Astrocyte (in vitro differentiated cells and primary cell): ENCODE results near the gene FANCE. TPM values are rescaled to one million over a fixed set of nuclear protein-coding genes. Genes with fewer than 3 reads are reported as not detected.

Experiments
- DNase-seq: peaks from one replicate; pipeline ENCODE4 v3.0.0-alpha.2; 2010; ENCODE audit warnings: low read depth
- FAIRE-seq: peaks from 2 replicates; lab custom pipeline; 2011; peaks lifted over from hg19 to GRCh38; lab: Jason Lieb, UNC
- H2AFZ ChIP-seq: 2 replicates; pipeline ENCODE4 v1.6.0; 2012; ENCODE audit warnings: low read depth, low read length, inconsistent platforms
- H3K27ac ChIP-seq: 2 replicates; pipeline ENCODE4 v1.5.1; 2011; ENCODE audit warnings: low read depth, low read length, inconsistent platforms
- H3K27me3 ChIP-seq: 2 replicates; pipeline ENCODE4 v1.6.0; 2011; ENCODE audit warnings: low read length, inconsistent platforms; ENCODE audit not compliant: insufficient read depth
- H3K36me3 ChIP-seq: 2 replicates; pipeline ENCODE4 v1.5.1; 2011; ENCODE audit warnings: low read length, inconsistent platforms; ENCODE audit not compliant: insufficient read depth
- H3K4me1 ChIP-seq: 2 replicates; pipeline ENCODE4 v1.5.1; 2011; ENCODE audit warnings: low read length, inconsistent platforms; ENCODE audit not compliant: insufficient read depth
- H3K4me2 ChIP-seq: 2 replicates; pipeline ENCODE4 v1.6.0; 2012; ENCODE audit warnings: low read length, inconsistent platforms
- H3K4me3 ChIP-seq: 2 replicates; pipeline ENCODE4 v1.5.1; 2011; ENCODE audit warnings: low read depth, mild to moderate bottlenecking, low read length, inconsistent platforms; ENCODE audit not compliant: insufficient read depth
- H3K79me2 ChIP-seq: 2 replicates; pipeline ENCODE4 v1.6.0; 2012; ENCODE audit warnings: mild to moderate bottlenecking, low read length, inconsistent platforms; ENCODE audit not compliant: insufficient read depth
- H3K9ac ChIP-seq: 2 replicates; pipeline ENCODE4 v1.6.0; 2012; ENCODE audit warnings: mild to moderate bottlenecking, low read length, inconsistent platforms
- H3K9me3 ChIP-seq: 2 replicates; pipeline ENCODE4 v1.5.1; 2012; ENCODE audit warnings: low read depth, mild to moderate bottlenecking, low read length, inconsistent platforms; ENCODE audit not compliant: insufficient read depth
- H4K20me1 ChIP-seq: 2 replicates; pipeline ENCODE4 v1.6.0; 2012; ENCODE audit warnings: low read length, inconsistent platforms; ENCODE audit not compliant: insufficient read depth
- H3K27ac Mint-ChIP-seq: one replicate; pipeline ENCODE4 v1.8.0; 2021; ENCODE audit warnings: mild to moderate bottlenecking, mixed read lengths; ENCODE audit not compliant: unreplicated experiment
- H3K27me3 Mint-ChIP-seq: one replicate; pipeline ENCODE4 v1.8.0; 2021; ENCODE audit warnings: low read depth, mixed read lengths; ENCODE audit not compliant: unreplicated experiment
- H3K36me3 Mint-ChIP-seq: one replicate; pipeline ENCODE4 v1.8.0; 2021; ENCODE audit warnings: low read depth, mixed read lengths; ENCODE audit not compliant: unreplicated experiment
- H3K4me1 Mint-ChIP-seq: one replicate; pipeline ENCODE4 v1.8.0; 2021; ENCODE audit warnings: low read depth, mixed read lengths; ENCODE audit not compliant: unreplicated experiment
- H3K4me3 Mint-ChIP-seq: one replicate; pipeline ENCODE4 v1.8.0; 2021; ENCODE audit warnings: mild to moderate bottlenecking, moderate library complexity, mixed read lengths; ENCODE audit not compliant: unreplicated experiment
- H3K9me3 Mint-ChIP-seq: one replicate; pipeline ENCODE4 v1.8.0; 2021; ENCODE audit warnings: mild to moderate bottlenecking, mixed read lengths; ENCODE audit not compliant: unreplicated experiment
- EZH2 ChIP-seq: IDR thresholded peaks from 2 replicates; pipeline ENCODE4 v1.6.1; 2012; ENCODE audit warnings: mild to moderate bottlenecking, low read length, inconsistent platforms; ENCODE audit not compliant: insufficient read depth
- total RNA-seq: library from RNA; stranded (reverse); gene quantifications from 2 replicates; pipeline ENCODE4 v1.2.1, GENCODE V29; 2021
- TF ChIP-seq, protein P1 (sequence below): IDR thresholded peaks from 2 replicates; pipeline ENCODE4 v1.5.1; 2011; ENCODE audit warnings: low read depth, mild to moderate bottlenecking, inconsistent platforms, low read length, moderate library complexity; ENCODE audit not compliant: insufficient read depth

FANCE gene
- total RNA-seq, 1 donor from 2014 or later, result 2.9 TPM

DNA sequence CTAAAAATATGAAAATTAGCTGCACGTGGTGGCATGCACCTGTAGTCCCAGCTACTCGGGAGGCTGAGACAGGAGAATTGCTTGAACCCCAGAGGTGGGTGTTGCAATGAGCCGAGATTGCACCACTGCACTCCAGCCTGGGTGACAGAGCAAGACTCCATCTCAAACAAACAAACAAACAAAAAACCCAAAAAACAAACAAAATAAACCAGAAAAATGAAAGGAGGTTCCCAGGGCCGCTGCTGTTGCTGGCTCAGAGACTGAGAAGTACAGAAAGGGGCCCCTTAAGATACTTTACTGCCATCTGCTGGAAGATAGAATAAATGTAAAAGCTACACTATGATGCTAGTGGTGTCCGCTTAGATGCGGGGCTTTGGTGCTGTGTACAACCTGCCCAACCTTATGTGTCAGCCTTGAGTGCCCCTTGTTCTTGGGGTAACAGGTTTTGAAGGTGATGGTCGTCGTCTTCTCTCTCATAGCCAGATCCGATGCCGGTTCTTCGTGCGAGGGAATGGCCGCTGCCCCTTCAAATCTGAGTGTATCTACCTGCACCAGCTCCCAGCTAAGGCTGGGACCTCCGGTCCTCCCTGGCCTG, 2.8 kb upstream of the FANCE start:
- H3K36me3 ChIP-seq, result no peaks in the 10 kb centered on the region
- H2AFZ ChIP-seq, result no peak overlapping the region
- H3K9me3 ChIP-seq, result no peaks in the 10 kb centered on the region
- Mint-ChIP-seq H3K9me3 (no peaks in the 10 kb centered on the region), H3K4me1 (peaks cover 5% of the 10 kb centered on the region), H3K27me3 (peaks cover 18% of the 10 kb centered on the region), H3K27ac (no peak overlapping the region), H3K36me3 (no peaks in the 10 kb centered on the region), H3K4me3 (no peak overlapping the region)
- peaks cover 16% of the 10 kb centered on the region for H3K4me1 ChIP-seq
- H3K27me3 ChIP-seq, result no peaks in the 10 kb centered on the region
- no peak for TF ChIP-seq EZH2
- TF ChIP-seq, protein P1, sequence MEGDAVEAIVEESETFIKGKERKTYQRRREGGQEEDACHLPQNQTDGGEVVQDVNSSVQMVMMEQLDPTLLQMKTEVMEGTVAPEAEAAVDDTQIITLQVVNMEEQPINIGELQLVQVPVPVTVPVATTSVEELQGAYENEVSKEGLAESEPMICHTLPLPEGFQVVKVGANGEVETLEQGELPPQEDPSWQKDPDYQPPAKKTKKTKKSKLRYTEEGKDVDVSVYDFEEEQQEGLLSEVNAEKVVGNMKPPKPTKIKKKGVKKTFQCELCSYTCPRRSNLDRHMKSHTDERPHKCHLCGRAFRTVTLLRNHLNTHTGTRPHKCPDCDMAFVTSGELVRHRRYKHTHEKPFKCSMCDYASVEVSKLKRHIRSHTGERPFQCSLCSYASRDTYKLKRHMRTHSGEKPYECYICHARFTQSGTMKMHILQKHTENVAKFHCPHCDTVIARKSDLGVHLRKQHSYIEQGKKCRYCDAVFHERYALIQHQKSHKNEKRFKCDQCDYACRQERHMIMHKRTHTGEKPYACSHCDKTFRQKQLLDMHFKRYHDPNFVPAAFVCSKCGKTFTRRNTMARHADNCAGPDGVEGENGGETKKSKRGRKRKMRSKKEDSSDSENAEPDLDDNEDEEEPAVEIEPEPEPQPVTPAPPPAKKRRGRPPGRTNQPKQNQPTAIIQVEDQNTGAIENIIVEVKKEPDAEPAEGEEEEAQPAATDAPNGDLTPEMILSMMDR, result peak; percentile 70
- FAIRE-seq, result no peak
- no peak overlapping the region for H3K9ac ChIP-seq
- no peak overlapping the region for H3K27ac ChIP-seq
- no peak overlapping the region for H3K4me3 ChIP-seq
- no peaks in the 10 kb centered on the region for H4K20me1 ChIP-seq
- H3K79me2 ChIP-seq, result no peaks in the 10 kb centered on the region
- DNase-seq, result peak; percentile 38
- no peak overlapping the region for H3K4me2 ChIP-seq

DNA sequence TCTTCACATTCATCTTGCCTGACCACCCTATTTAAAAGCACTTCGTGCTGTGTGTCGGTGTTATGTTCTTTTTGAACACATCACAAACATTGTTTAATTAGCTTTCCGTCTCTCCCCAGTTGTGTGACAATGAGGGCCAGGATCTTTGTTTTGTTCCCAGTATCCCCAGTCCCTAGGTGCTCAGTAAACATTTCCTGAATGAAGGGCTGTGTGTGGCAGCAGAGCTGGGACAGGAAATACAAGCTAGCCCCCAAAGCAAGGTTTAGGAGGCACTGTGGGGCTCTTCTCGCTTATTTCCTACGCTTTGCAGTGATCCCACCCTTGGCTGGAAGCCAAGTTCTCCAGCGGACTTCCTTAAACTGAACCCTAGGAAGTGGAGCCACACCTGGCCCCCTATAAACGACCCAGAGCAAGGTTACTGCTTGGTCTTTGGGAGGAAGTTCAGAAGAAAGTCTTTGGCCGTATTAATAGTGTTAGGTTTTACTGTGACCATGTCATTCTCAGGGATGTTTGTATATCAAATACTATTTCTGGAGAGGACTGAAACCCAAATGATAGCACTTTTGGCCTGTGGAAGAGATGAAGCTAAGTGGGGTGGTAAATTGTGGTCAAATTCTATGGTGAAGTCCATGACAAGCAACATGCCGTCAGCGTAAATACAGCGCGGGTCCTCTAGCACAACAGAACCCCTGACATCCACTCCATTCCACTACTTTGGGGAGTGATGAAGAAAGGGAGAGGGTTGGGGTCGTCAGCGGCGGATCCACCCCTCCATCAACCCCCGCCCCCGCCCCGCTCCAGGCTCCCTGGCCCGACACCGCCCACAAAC, 570 bp upstream of the FANCE start:
- no peak overlapping the region for H3K27ac ChIP-seq
- H3K9me3 Mint-ChIP-seq, result no peaks in the 10 kb centered on the region
- peaks cover 16% of the 10 kb centered on the region for H3K4me1 ChIP-seq
- FAIRE-seq, result no peak
- no peaks in the 10 kb centered on the region for H3K36me3 ChIP-seq
- H3K4me2 ChIP-seq, result peak overlapping the region; percentile 94
- no peak overlapping the region for H3K27ac Mint-ChIP-seq
- no peaks in the 10 kb centered on the region for H3K27me3 ChIP-seq
- DNase-seq, result no peak
- H4K20me1 ChIP-seq, result no peaks in the 10 kb centered on the region
- peak overlapping the region; percentile 74 for H3K4me3 Mint-ChIP-seq
- H3K9me3 ChIP-seq, result no peaks in the 10 kb centered on the region
- H3K27me3 Mint-ChIP-seq, result peaks cover 15% of the 10 kb centered on the region
- peak overlapping the region; percentile 9 for H3K9ac ChIP-seq
- H3K4me1 Mint-ChIP-seq, result peaks cover 10% of the 10 kb centered on the region
- TF ChIP-seq, protein P1, result no peak
- TF ChIP-seq EZH2, result no peak
- peak overlapping the region; percentile 49 for H2AFZ ChIP-seq
- H3K79me2 ChIP-seq, result no peaks in the 10 kb centered on the region
- H3K4me3 ChIP-seq, result peak overlapping the region; percentile 46
- no peaks in the 10 kb centered on the region for H3K36me3 Mint-ChIP-seq

DNA sequence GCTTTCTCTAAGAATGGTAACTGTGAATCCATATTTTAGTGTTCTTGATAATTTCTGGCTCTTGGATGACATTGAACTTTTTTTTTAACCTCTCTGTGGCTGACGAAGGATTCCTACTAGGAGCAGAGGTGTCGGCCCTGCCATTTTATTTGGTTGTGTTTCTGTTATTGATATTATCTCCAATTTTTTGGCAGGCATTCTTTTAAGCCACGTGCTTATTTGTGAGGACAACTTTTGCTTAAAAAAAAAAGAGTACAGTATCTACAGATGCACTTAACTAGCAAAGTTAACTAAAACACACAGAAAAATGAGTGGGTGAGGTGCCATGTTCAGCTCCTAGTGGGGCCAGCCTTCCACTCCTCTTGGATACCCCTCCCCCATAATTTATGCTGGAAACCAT, 1.1 kb downstream of the FANCE start:
- FAIRE-seq (no peak), DNase-seq (no peak)
- H4K20me1 ChIP-seq, result no peaks in the 10 kb centered on the region
- TF ChIP-seq, protein P1, result no peak
- no peak for TF ChIP-seq EZH2
- no peaks in the 10 kb centered on the region for H3K79me2 ChIP-seq
- peaks cover 16% of the 10 kb centered on the region for H3K4me1 ChIP-seq
- H3K27ac Mint-ChIP-seq, result no peak overlapping the region
- peaks cover 12% of the 10 kb centered on the region for H3K27me3 Mint-ChIP-seq
- H3K9me3 ChIP-seq, result no peaks in the 10 kb centered on the region
- no peaks in the 10 kb centered on the region for H3K9me3 Mint-ChIP-seq
- peaks cover 4% of the 10 kb centered on the region for H3K36me3 Mint-ChIP-seq
- peak overlapping the region; percentile 71 for H3K4me3 ChIP-seq
- H2AFZ ChIP-seq, result no peak overlapping the region
- H3K4me3 Mint-ChIP-seq, result peak overlapping the region; percentile 78
- no peaks in the 10 kb centered on the region for H3K36me3 ChIP-seq
- H3K9ac ChIP-seq, result peak overlapping the region; percentile 68
- H3K27me3 ChIP-seq, result no peaks in the 10 kb centered on the region
- no peak overlapping the region for H3K27ac ChIP-seq
- peak overlapping the region; percentile 94 for H3K4me2 ChIP-seq
- peaks cover 10% of the 10 kb centered on the region for H3K4me1 Mint-ChIP-seq
